Activated CD4-positive, CD25-positive, alpha-beta regulatory T cell treated with anti-CD3 and anti-CD28 coated beads, Interleukin-2, amount 50 U/mL, for 16 hours (primary cell): ENCODE data around the gene CPD.

Experiments
- DNase-seq: peaks from one replicate; pipeline ENCODE4 v3.0.0-alpha.2; 2020; ENCODE audit warnings: low read depth, low spot score

The CPD gene

GRCh38 chr17:30505868-30506417 lies 127.2 kb downstream of the CPD start:
- DNase-seq, result no peak

GRCh38 chr17:30506481-30506880 lies 127.8 kb downstream of the CPD start:
- no peak for DNase-seq

GRCh38 chr17:30513346-30513745 lies 134.6 kb downstream of the CPD start:
- no peak for DNase-seq

GRCh38 chr17:30514895-30515596 lies 136.3 kb downstream of the CPD start:
- DNase-seq, result no peak

- DNase-seq, result no peak
Observed at GRCh38 chr17:30517786-30518185, 139.1 kb downstream of the CPD start.

- DNase-seq, result no peak
Observed at GRCh38 chr17:30519166-30519565, 140.4 kb downstream of the CPD start.
